Dendritic cell treated with granulocyte-macrophage colony-stimulating factor and Interleukin-4, amounts not matched to agents 40 ng/mL and 50 ng/mL, for 4 days (primary cell): ENCODE measurements around the gene CPNE2.

Source experiments
- H3K27ac Mint-ChIP-seq: one replicate; pipeline ENCODE4 v1.8.0; 2022; ENCODE audit warnings: mild to moderate bottlenecking, mixed read lengths
- H3K27me3 Mint-ChIP-seq: one replicate; pipeline ENCODE4 v1.8.0; 2022; ENCODE audit warnings: mild to moderate bottlenecking, mixed read lengths
- H3K36me3 Mint-ChIP-seq: one replicate; pipeline ENCODE4 v1.8.0; 2022; ENCODE audit warnings: low read depth, mixed read lengths
- H3K4me1 Mint-ChIP-seq: one replicate; pipeline ENCODE4 v1.8.0; 2022; ENCODE audit warnings: low read depth, mixed read lengths
- H3K4me3 Mint-ChIP-seq: one replicate; pipeline ENCODE4 v1.8.0; 2022; ENCODE audit warnings: mild to moderate bottlenecking, moderate library complexity, mixed read lengths
- H3K9me3 Mint-ChIP-seq: one replicate; pipeline ENCODE4 v1.8.0; 2022; ENCODE audit warnings: mixed read lengths
- intact Hi-C: fragments of 100-400 bp; cut with micrococcal nuclease; formaldehyde crosslinking; loops from one replicate; pipeline ENCODE4 v1.15.0; 2022

The CPNE2 gene

GRCh38 chr16:57091975-57092785, at the start of gene CPNE2:
Gene CPNE2 (plus strand): TSS chr16:57092583. CDS start chr16:57110743, 18,160 bp downstream.
- Mint-ChIP-seq H3K36me3 (no peaks in the 10 kb centered on the region), H3K27ac (peak within 1 kb of the TSS; percentile 75)
- intact Hi-C loops, result no loop called here

GRCh38 chr16:57043248-57043647, 49.1 kb upstream of the CPNE2 start:
- Mint-ChIP-seq H3K27ac (no peak overlapping the region), H3K9me3 (peaks cover 9% of the 10 kb centered on the region), H3K4me1 (peaks cover 58% of the 10 kb centered on the region), H3K27me3 (no peaks in the 10 kb centered on the region), H3K36me3 (peaks cover 51% of the 10 kb centered on the region), H3K4me3 (no peak overlapping the region)
- intact Hi-C loops, result no loop called here

More at GRCh38 chr16:57091975-57092785, at the start of gene CPNE2:
- peaks cover 52% of the 10 kb centered on the region for H3K4me1 Mint-ChIP-seq
- peak within 1 kb of the TSS; percentile 74 for H3K4me3 Mint-ChIP-seq
- H3K9me3 Mint-ChIP-seq, result no peaks in the 10 kb centered on the region
- H3K27me3 Mint-ChIP-seq, result no peaks in the 10 kb centered on the region

- Mint-ChIP-seq H3K4me1 (peaks cover 45% of the 10 kb centered on the region), H3K27ac (peak overlapping the region; percentile 36), H3K4me3 (peak overlapping the region; percentile 14), H3K9me3 (peaks cover 9% of the 10 kb centered on the region), H3K36me3 (peaks cover 56% of the 10 kb centered on the region), H3K27me3 (no peaks in the 10 kb centered on the region)
- intact Hi-C loops, result loop anchor here (1.0 kb wide), 1 partner anchor 81 kb away; no protein-coding TSS in a partner anchor
Measured at GRCh38 chr16:57044931-57045693, 47.3 kb upstream of the CPNE2 start.

- peaks cover 38% of the 10 kb centered on the region for H3K4me1 Mint-ChIP-seq
- intact Hi-C loops, result loop anchor here (1.0 kb wide), 1 partner anchor 82 kb away; no protein-coding TSS in a partner anchor
Measured at GRCh38 chr16:57045694-57046381, 46.5 kb upstream of the CPNE2 start.

GRCh38 chr16:57048095-57048494, 44.3 kb upstream of the CPNE2 start:
- H3K27me3 Mint-ChIP-seq, result no peaks in the 10 kb centered on the region
- H3K4me3 Mint-ChIP-seq, result no peak overlapping the region
- no peak overlapping the region for H3K27ac Mint-ChIP-seq
- intact Hi-C loops, result no loop called here
- H3K36me3 Mint-ChIP-seq, result peaks cover 59% of the 10 kb centered on the region
- H3K9me3 Mint-ChIP-seq, result no peaks in the 10 kb centered on the region
- H3K4me1 Mint-ChIP-seq, result peaks cover 15% of the 10 kb centered on the region

More at GRCh38 chr16:57045694-57046381, 46.5 kb upstream of the CPNE2 start:
- Mint-ChIP-seq H3K36me3 (peaks cover 49% of the 10 kb centered on the region), H3K4me3 (peak overlapping the region; percentile 14), H3K9me3 (peaks cover 7% of the 10 kb centered on the region), H3K27ac (peak overlapping the region; percentile 36), H3K27me3 (no peaks in the 10 kb centered on the region)

- Mint-ChIP-seq H3K36me3 (peaks cover 61% of the 10 kb centered on the region), H3K4me1 (peaks cover 9% of the 10 kb centered on the region), H3K27ac (no peak overlapping the region), H3K4me3 (no peak overlapping the region), H3K9me3 (no peaks in the 10 kb centered on the region), H3K27me3 (no peaks in the 10 kb centered on the region)
- intact Hi-C loops, result no loop called here
Measured at GRCh38 chr16:57049678-57050077, 42.7 kb upstream of the CPNE2 start.

GRCh38 chr16:57051696-57052228, 40.6 kb upstream of the CPNE2 start:
- H3K27me3 Mint-ChIP-seq, result no peaks in the 10 kb centered on the region
- no peak overlapping the region for H3K27ac Mint-ChIP-seq
- no peaks in the 10 kb centered on the region for H3K4me1 Mint-ChIP-seq
- no peaks in the 10 kb centered on the region for H3K9me3 Mint-ChIP-seq
- peaks cover 66% of the 10 kb centered on the region for H3K36me3 Mint-ChIP-seq
- intact Hi-C loops, result no loop called here
- H3K4me3 Mint-ChIP-seq, result no peak overlapping the region

- Mint-ChIP-seq H3K4me1 (no peaks in the 10 kb centered on the region), H3K36me3 (peaks cover 62% of the 10 kb centered on the region), H3K27ac (no peak overlapping the region), H3K27me3 (no peaks in the 10 kb centered on the region), H3K4me3 (no peak overlapping the region), H3K9me3 (no peaks in the 10 kb centered on the region)
- intact Hi-C loops, result no loop called here
Measured at GRCh38 chr16:57053206-57053605, 39.2 kb upstream of the CPNE2 start.

GRCh38 chr16:57054338-57054737, 38.0 kb upstream of the CPNE2 start:
- H3K9me3 Mint-ChIP-seq, result no peaks in the 10 kb centered on the region
- H3K27me3 Mint-ChIP-seq, result no peaks in the 10 kb centered on the region
- intact Hi-C loops, result no loop called here
- peaks cover 64% of the 10 kb centered on the region for H3K36me3 Mint-ChIP-seq
- no peak overlapping the region for H3K27ac Mint-ChIP-seq
- H3K4me3 Mint-ChIP-seq, result no peak overlapping the region
- no peaks in the 10 kb centered on the region for H3K4me1 Mint-ChIP-seq

- no peaks in the 10 kb centered on the region for H3K27me3 Mint-ChIP-seq
- no peak overlapping the region for H3K4me3 Mint-ChIP-seq
- H3K4me1 Mint-ChIP-seq, result no peaks in the 10 kb centered on the region
- H3K36me3 Mint-ChIP-seq, result peaks cover 69% of the 10 kb centered on the region
- intact Hi-C loops, result no loop called here
- no peak overlapping the region for H3K27ac Mint-ChIP-seq
- no peaks in the 10 kb centered on the region for H3K9me3 Mint-ChIP-seq
Measured at GRCh38 chr16:57054771-57055170, 37.6 kb upstream of the CPNE2 start.

- peaks cover 9% of the 10 kb centered on the region for H3K4me1 Mint-ChIP-seq
- H3K27me3 Mint-ChIP-seq, result no peaks in the 10 kb centered on the region
- peaks cover 78% of the 10 kb centered on the region for H3K36me3 Mint-ChIP-seq
- H3K27ac Mint-ChIP-seq, result no peak overlapping the region
- H3K9me3 Mint-ChIP-seq, result no peaks in the 10 kb centered on the region
- intact Hi-C loops, result no loop called here
- H3K4me3 Mint-ChIP-seq, result no peak overlapping the region
Measured at GRCh38 chr16:57055671-57056070, 36.7 kb upstream of the CPNE2 start.

- H3K36me3 Mint-ChIP-seq, result peaks cover 58% of the 10 kb centered on the region
Measured at GRCh38 chr16:57058291-57058861, 34.0 kb upstream of the CPNE2 start.

GRCh38 chr16:57060323-57061083, 31.9 kb upstream of the CPNE2 start:
- Mint-ChIP-seq H3K4me1 (peaks cover 32% of the 10 kb centered on the region), H3K27ac (peak overlapping the region; percentile 6), H3K36me3 (peaks cover 39% of the 10 kb centered on the region), H3K4me3 (no peak overlapping the region), H3K9me3 (no peaks in the 10 kb centered on the region), H3K27me3 (no peaks in the 10 kb centered on the region)
- intact Hi-C loops, result no loop called here

More at GRCh38 chr16:57058291-57058861, 34.0 kb upstream of the CPNE2 start:
- Mint-ChIP-seq H3K27ac (no peak overlapping the region), H3K9me3 (no peaks in the 10 kb centered on the region), H3K4me3 (no peak overlapping the region), H3K27me3 (no peaks in the 10 kb centered on the region), H3K4me1 (peaks cover 32% of the 10 kb centered on the region)
- intact Hi-C loops, result no loop called here
